Activated T-cell treated with anti-CD3 and anti-CD28 coated beads for 1 hour (primary cell): ENCODE measurements around the gene RNF43.

Experiments used
- DNase-seq: peaks from one replicate; pipeline ENCODE4 v3.0.0-alpha.2; 2020; ENCODE audit warnings: low read depth

RNF43 gene

DNA sequence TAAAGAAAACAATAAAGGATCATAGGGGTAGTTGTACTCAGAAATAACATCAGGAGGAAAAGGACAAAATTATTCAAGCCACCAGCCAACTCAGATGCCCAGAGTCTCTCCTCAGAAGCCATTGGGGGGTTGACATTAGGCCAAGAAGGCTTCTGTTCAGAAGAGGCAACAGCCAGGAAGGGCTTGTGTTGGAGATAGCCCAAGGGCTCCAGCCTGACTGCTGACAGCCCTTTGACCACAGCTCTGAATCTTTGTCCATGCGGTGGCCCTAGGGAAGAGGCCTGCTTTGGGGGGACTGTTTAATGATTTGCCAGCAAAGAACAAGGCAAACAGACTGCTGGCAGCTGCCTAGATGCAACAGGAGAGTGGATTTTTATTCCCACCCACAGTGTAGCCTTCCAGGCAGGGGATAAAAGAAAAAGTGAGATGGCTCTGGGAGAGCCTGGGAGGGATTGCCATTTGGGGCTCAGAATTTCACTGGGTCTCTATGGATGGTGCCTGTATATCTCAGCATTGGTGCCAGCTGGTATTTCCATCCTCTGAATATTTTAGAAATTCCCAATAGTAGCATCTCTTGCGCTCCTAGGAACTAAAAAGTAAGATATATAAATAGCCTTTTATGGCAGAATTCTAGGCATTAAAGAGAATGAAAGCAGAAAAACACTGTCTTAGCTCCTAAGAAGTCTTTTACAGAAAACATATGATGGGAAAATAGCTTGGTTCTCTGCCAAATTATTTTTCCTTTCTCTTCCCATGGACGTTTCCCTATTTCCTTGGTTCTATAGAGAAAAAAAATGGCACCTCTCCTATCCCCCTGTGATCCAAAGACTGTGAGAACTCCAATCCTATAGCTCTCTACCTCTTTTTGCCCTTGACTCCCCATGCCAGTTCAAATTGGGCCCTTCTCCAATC lies 36.0 kb downstream of the RNF43 start:
- no peak for DNase-seq

DNA sequence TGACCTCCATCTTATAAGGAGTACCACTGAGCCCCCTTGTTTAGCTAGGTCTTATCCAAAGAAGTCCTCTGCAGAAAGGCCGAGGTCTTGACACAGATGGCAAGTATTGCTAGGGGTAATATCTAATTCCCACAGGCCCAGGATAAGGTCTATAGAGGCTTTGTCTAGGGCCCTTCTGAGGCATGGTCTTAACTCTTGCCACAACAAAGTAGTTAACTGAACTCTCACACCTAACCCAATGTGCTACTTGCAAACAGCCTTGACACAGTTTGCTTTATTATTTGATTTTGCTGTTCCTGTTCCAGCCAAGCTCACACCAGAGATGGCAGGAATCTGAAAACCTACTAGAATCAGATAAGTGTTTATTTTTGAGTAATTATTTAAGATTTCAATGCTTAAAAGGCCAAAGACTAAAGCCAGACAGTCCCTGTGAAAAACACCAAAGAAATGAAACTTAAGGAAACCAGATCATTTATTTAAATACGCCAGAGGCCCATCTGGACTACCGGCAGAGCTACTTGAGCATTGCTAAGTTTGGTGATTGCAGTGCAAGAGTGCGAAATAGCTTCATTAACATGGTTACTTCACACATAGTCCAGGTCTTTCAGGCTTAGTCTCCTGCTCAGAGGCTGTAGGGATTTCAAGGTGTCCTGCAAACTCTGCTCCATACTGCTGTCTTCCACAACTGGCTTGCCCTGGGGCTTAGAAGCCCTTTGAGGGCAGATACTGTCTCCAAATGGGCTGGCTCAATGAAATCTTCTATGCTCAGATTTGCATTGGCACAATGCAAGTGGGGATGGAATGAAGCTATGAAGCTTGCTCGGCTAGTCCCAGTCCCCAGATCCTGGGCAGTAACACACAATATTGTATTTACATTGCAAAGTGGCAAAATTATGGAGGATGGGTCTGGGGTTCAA lies 36.9 kb downstream of the RNF43 start:
- no peak for DNase-seq

DNA sequence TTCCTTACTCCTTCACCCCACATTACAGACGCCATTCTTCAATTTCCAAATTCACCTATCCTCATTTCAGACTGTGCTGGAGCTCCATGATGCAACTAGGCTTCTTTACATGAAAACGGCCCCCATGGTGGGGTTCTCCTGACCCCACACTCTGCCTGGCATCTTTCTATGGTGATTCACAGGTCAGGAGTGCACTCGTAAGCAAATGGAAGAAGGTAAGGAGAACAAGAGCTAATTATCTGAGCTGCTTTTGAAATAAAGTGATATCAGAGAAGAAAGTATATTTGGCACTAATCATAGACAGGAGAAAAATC lies 37.9 kb downstream of the RNF43 start:
- DNase-seq, result no peak

DNA sequence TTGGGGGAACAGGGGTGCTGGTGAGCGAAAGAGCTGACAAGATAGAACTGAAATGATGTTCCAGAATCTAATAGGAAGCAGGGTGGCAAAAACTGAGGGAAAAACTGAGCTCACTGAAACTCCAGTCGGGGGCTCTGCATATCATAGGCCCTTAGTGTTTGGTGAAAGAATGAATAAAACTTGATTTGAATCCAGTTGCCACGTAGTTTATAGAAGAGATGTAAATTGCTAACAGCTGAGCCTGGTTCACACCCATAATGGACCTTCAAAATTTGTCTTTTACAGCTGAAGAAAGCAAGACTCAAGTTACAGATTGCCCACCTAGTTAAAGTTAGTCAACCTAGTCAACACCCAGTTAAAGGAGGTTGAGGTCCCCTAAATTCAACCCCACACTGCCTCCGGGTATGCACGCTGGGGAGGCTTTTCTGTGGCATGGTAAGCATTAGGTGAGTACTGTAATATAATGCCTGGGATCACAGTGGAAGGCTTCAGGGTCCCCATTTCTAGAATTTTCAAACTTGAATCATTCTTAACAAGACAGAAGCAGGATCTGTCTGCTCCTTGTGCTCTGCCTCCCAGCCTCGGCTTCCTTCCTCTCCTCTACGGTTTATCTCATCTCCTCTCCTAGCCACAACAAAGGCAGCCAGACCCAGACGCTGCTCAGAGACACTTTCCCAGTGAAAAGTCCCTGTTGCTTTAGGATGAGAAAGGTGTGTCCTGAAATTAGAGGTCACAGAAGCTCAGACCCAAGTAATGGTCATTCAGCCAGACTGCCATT lies 38.4 kb downstream of the RNF43 start:
- no peak for DNase-seq

DNA sequence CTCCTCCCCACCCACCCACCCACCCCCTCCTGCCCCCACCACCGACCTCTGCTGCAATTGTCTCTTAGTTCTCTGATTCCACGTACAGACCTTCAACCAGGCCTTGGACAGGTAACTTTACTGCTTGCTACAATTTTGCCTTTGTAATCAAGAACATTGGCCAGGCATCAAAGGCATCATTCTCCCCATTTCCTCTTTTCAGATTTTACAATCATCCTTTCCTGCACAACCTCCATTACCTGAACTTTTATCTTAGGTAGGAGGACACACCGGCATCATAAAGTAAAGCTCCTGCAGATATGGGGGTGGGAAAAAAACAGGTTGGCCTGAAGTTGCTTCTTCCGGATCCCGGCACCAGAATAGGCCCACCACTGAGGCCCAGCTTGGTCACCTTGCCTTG lies 39.7 kb downstream of the RNF43 start:
- DNase-seq, result no peak

DNA sequence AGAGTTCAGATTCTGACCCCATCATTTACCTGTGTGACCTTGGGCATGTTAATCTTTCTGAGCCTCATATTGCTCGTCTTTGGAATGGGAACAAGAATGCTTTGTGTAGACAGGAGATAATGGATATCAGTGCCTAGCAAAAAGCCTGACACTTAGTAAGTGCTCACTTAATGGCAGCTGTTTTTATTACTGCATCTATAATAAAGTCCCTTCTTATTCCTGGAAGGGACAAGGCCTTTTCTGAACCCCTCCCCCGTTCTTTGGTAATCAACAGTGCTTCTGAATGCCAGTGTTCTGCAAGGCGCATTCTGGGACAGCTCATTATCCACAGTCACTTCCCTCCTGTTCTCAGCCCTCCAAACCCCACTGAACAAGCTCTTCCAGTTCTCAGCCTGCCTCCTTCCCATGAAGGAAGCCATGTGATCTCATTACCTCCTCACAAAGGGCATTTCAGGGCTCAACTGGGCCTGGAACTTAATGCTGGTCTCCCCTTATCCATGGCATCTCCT lies 40.2 kb downstream of the RNF43 start:
- no peak for DNase-seq

DNA sequence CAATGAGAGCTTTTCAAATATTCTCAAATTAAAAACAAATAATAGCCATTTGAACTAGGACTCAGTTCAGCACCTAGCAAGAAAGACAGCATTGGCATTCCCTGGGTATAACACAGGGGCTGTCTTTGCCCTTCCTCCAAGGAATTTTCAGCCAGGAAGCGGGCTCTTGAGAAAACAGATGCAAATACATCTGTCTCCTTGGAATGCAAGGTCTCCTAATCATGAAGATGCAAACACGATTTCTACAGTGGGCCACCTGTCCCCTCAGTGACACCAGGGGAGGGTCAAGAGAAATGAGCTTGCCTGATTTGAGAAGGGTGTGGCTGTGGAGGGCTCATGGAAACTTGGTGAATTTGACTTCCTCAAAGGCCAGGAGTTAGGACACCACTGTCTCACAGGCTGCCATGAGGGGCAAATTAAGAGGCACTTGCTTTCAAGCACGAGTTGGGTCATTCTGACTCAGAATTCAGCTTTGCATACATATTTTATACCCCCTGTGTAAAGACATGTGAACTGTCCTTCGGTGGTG lies 40.8 kb downstream of the RNF43 start:
- no peak for DNase-seq

DNA sequence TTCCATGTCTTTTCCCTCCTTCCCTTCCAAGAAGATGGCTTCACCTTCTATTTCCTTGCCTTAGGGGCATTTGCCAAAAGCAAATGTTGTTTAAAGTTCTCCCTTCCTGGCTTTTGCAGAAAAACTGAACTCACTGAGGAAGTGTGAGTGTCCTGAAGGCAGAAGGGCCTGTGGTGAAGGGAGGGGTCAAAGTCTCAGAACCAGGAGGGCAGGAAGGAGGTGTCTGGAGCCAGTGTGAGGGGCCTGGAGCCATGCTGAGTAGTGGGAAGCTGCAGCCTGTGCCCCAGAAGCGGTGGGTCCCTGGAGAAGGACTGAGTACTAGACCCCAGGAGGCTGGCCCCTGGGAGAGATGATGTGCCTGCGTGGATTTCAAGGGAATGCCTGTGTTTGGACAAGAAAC lies 41.5 kb downstream of the RNF43 start:
- no peak for DNase-seq

DNA sequence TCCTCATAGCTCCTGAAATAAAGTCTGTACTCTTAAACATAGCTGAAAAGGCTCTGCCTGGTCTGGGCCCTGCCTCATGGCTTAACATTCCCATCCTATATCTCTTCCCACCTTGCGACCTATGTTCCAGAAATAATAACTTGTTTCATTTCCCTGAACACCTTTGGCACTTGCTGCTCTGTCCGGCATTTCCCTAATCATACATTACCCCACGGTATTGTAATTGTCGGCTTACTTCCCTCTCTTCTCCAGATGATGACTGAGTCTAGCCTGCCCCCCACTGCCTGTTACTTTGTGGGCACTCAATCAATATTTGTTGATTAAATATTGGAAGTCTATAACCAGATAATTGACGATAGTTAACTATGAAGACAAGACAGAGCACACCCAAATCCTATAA lies 42.1 kb downstream of the RNF43 start:
- no peak for DNase-seq

DNA sequence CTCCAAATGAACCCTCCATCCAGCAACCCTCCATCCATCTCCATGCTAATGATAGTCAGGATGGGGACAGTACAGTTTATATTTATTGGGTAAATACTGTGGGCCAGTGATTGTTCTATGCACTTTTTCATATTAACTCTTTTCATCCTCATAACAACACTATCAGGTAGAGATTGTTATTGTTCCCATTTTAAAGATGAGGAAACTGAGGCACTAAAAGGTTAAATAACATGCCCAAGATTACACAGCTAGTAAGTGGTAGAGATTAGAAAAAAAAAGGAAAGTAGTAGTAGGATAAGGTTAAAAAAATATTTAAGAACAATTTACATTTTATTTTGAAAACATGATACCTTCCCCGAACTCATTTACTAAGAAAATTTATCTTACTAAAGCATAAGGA lies 43.4 kb downstream of the RNF43 start:
- no peak for DNase-seq

DNA sequence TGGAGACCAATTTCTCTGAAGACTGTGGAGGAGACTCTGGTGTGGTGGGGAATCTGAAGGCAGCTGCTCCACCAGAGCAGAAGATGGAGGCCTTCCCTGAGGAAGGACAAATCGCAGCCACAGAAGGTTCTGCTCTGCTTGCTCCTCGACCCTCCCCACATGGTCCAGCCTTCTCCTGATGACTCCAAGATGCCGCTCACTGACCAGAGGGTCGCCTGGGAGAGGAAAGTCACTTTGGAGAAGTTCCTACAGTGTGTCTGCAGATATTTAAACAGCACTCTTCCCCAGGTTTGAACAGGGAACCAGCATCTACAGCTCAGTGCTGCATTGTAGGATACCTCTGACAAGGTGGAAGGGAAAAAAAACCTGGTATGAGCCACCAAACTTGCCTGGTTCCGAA lies 44.3 kb downstream of the RNF43 start:
- no peak for DNase-seq

DNA sequence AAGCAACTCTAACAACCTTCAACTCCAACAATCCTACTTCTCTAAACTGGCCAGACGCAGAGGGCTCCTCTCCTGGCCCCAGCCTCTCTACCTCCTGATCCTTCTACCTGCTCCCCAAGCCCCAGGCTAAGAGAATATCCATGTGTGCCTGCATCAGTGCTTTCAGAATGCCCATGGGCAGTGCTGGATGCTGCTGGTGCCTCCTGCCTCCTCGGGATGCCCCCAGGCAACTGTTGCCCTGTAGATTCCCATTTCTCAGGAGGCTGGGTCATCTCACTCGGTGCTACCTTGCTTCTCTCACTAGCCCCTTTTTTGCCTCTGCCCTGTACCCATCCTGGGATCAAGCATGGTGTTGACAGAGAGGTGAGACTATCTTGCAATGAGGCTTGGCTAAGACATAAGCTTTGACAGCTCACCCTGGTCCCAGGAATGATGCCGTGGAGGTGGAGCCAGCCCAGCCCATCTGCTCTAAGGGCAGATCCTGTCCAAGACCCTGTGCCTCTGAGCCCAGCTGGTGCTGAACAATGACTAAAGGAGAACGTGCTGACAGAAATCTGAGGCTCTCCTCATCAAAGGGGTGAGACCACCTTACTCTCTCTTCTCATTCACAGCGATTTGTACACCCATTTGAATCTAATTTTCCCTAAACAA lies 45.9 kb downstream of the RNF43 start:
- DNase-seq, result no peak

DNA sequence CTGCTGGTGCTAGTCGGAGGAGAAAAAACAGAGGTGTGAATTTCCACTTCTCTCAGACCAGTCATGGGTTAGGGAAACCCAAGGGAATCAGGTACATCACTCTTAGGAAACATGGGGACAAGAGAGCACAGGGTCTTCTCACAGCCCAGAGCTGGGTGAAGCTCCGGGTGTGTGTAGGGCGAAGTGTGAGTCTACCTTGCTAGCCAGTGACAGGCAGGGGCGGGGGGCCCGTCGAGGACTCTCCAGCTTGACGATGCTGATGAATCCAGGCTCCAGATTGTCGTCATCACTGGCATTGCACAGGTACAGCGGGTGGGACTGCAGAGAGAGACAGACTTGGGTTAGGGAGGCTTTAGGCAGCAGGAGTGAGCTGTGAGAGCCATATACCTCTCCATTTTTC lies 46.6 kb downstream of the RNF43 start:
- no peak for DNase-seq

DNA sequence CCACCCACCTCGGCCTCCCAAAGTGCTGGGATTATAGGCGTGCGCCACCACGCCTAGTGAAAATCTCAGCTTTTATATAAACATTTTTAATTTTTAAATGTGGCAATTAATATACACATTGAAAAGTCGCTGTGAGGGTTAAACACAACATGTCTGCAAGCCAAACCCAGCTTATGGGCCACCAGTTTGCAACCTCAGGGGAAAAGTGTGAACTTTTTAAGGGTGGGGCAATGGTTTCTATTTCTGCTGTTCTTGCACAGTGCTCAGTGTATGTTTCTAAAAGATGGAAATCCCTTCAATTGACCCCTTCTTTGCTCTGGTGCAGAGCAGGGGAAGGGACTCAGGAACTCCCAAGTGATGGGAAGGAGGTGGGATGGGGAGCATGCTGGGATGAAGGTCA lies 47.0 kb downstream of the RNF43 start:
- DNase-seq, result no peak

DNA sequence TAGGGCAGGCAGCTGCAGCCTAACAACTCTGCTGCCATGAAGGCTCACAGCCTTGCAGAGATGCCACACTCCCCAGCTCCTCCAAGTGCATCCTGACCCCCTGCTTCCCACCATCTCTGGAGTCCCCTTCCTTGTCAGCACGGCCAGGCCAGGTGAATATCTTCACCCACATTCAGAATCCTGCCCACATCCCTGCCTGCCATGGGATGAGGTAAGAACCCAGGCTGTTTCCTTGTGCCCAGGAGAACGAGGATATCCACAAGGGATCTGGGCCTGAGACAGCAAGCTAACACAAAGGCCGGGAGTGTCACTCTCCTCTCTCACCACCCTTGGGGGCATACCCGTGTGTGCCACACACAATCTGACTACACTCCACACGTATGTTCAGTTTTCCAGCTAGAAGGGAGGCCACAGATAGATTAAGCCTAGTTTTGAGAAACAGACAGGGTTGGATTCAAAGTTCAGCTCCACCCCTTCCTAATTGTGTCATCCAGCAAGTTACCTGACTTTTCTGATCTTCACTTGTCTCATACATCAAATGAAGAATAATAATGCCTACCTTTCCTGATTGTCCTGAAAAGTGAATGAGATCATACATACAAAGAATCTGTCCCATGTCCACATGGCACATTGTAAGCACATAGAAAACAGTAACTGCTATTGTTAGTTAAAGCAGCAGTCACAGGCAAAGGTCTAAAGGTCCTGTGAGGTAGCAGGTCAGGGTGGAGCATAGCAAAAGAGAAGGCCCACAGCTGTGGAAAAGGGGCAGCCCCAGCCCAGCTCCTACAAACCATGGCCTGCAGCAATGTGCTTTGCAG lies 47.9 kb downstream of the RNF43 start:
- no peak for DNase-seq

DNA sequence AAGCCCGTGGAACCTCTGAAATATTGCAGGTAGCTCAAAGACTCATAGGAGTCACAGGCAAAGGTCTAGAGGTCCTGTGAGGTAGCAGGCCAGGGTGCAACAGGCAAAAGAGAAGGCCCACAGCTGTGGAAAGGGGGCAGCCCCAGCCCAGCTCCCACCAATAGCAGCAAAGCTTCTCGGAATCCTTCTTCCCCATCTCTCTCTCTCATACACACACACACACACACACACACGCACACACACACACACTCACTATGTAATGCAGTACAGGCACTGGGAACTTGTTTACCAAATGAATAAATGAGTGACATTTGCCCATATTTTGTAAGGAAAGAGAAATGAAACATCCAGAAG lies 48.5 kb downstream of the RNF43 start:
- no peak for DNase-seq
